GM23338 (cell line): ENCODE results near the gene TBC1D14. TPM values are rescaled to one million over a fixed set of nuclear protein-coding genes. Genes with fewer than 3 reads are reported as not detected.

ENCODE experiments used
- ATAC-seq: fragments of 200-7000 bp; cut with Tn5 transposase; 3 replicates; pipeline ENCODE4 v1.9.1; 2020
- DNase-seq: peaks from one replicate; pipeline ENCODE4 v3.0.0-alpha.2; 2015; ENCODE audit warnings: low spot score
- H2AFZ ChIP-seq: fragments of 200-600 bp; sonication (generic); 2 replicates; pipeline ENCODE4 v1.8.0; 2016; ENCODE audit warnings: antibody characterized with exemption, mild to moderate bottlenecking, moderate library complexity
- H3F3A ChIP-seq: fragments of 200-600 bp; sonication (generic); replicated peaks from 2 replicates; pipeline ENCODE4 v1.8.0; 2017; ENCODE audit warnings: antibody characterized with exemption, mixed run types, low read depth
- H3K27ac ChIP-seq: fragments of 200-600 bp; sonication (generic); 2 replicates; pipeline ENCODE4 v1.6.1; 2016; ENCODE audit warnings: low read depth
- H3K27me3 ChIP-seq: fragments of 200-600 bp; sonication (generic); 2 replicates; pipeline ENCODE4 v1.8.0; 2016; ENCODE audit warnings: mild to moderate bottlenecking, mixed run types, moderate library complexity; ENCODE audit not compliant: insufficient read depth
- H3K36me3 ChIP-seq: fragments of 200-600 bp; sonication (generic); 2 replicates; pipeline ENCODE4 v1.8.0; 2016; ENCODE audit warnings: mild to moderate bottlenecking; ENCODE audit not compliant: insufficient read depth
- H3K4me1 ChIP-seq: fragments of 200-600 bp; sonication (generic); 2 replicates; pipeline ENCODE4 v1.8.0; 2016; ENCODE audit warnings: mild to moderate bottlenecking, moderate library complexity; ENCODE audit not compliant: insufficient read depth
- H3K4me2 ChIP-seq: fragments of 200-600 bp; sonication (generic); 2 replicates; pipeline ENCODE4 v1.7.1; 2017; ENCODE audit warnings: mixed run types
- H3K4me3 ChIP-seq: fragments of 200-600 bp; sonication (generic); 2 replicates; pipeline ENCODE4 v1.6.1; 2016; ENCODE audit warnings: mixed run types
- H3K79me2 ChIP-seq: fragments of 200-600 bp; sonication (generic); replicated peaks from 2 replicates; pipeline ENCODE4 v1.8.0; 2017; ENCODE audit warnings: mild to moderate bottlenecking; ENCODE audit not compliant: insufficient read depth
- H3K9me2 ChIP-seq: fragments of 200-600 bp; sonication (generic); 2 replicates; pipeline ENCODE4 v1.8.0; 2017; ENCODE audit not compliant: insufficient read depth
- H4K20me1 ChIP-seq: fragments of 200-600 bp; sonication (generic); replicated peaks from 2 replicates; pipeline ENCODE4 v1.8.0; 2017; ENCODE audit warnings: mild to moderate bottlenecking; ENCODE audit not compliant: insufficient read depth
- H3K27ac Mint-ChIP-seq: 2 replicates; pipeline ENCODE4 v1.8.0; 2020; ENCODE audit warnings: inconsistent platforms, mild to moderate bottlenecking, moderate library complexity, mixed read lengths
- H3K27me3 Mint-ChIP-seq: 3 replicates; pipeline ENCODE4 v1.8.0; 2022; ENCODE audit warnings: low read depth, mild to moderate bottlenecking, moderate library complexity, mixed read lengths, inconsistent platforms; ENCODE audit not compliant: insufficient read depth, poor library complexity
- H3K36me3 Mint-ChIP-seq: 3 replicates; pipeline ENCODE4 v1.8.0; 2021; ENCODE audit warnings: low read depth, mild to moderate bottlenecking, inconsistent platforms, moderate library complexity, mixed read lengths
- H3K4me1 Mint-ChIP-seq: 3 replicates; pipeline ENCODE4 v1.8.0; 2020; ENCODE audit warnings: mild to moderate bottlenecking, inconsistent platforms, mixed read lengths
- H3K4me3 Mint-ChIP-seq: 3 replicates; pipeline ENCODE4 v1.8.0; 2021; ENCODE audit warnings: moderate library complexity, mild to moderate bottlenecking, inconsistent platforms, mixed read lengths
- H3K9me3 Mint-ChIP-seq: 3 replicates; pipeline ENCODE4 v1.8.0; 2020; ENCODE audit warnings: moderate library complexity, mild to moderate bottlenecking, inconsistent platforms, mixed read lengths
- CREB1 ChIP-seq: fragments of 250-450 bp; sonication (Bioruptor Pico); IDR thresholded peaks from 2 replicates; pipeline ENCODE4 v1.5.0; 2020; ENCODE audit warnings: low read depth, mild to moderate bottlenecking, moderate library complexity
- EZH2 ChIP-seq: fragments of 200-600 bp; sonication (generic); IDR thresholded peaks from one replicate; pipeline ENCODE4 v1.8.0; 2017; ENCODE audit warnings: antibody characterized with exemption, mild to moderate bottlenecking, low read depth; ENCODE audit not compliant: unreplicated experiment
- EZH2phosphoT487 ChIP-seq: fragments of 200-600 bp; sonication (generic); IDR thresholded peaks from one replicate; pipeline ENCODE4 v1.8.1; 2018; ENCODE audit warnings: antibody characterized with exemption; ENCODE audit not compliant: unreplicated experiment
- JUNB ChIP-seq: IDR thresholded peaks from one replicate; pipeline ENCODE4 v1.6.1; 2016; ENCODE audit warnings: antibody characterized with exemption; ENCODE audit not compliant: unreplicated experiment
- NANOG ChIP-seq: IDR thresholded peaks from 2 replicates; pipeline ENCODE4 v1.6.1; 2016; ENCODE audit warnings: antibody characterized with exemption, borderline replicate concordance
- POLR2AphosphoS5 ChIP-seq: IDR thresholded peaks from 2 replicates; pipeline ENCODE4 v1.6.1; 2016; ENCODE audit warnings: antibody characterized with exemption, low read depth
- STAT1 ChIP-seq: IDR thresholded peaks from one replicate; pipeline ENCODE4 v1.6.1; 2016; ENCODE audit warnings: antibody characterized with exemption; ENCODE audit not compliant: unreplicated experiment
- ZNF114 ChIP-seq: fragments of 250-450 bp; sonication (Bioruptor Pico); IDR thresholded peaks from 2 replicates; pipeline ENCODE4 v1.5.0; 2020; ENCODE audit warnings: mild to moderate bottlenecking, moderate library complexity
- ZNF331 ChIP-seq: fragments of 250-450 bp; sonication (Bioruptor Pico); IDR thresholded peaks from 2 replicates; pipeline ENCODE4 v1.5.0; 2020; ENCODE audit warnings: low read depth, mild to moderate bottlenecking, moderate library complexity
- polyA plus RNA-seq: library from polyadenylated mRNA; unstranded; fragments of >200 nt; fragmentation: Nextera tagmentation; extraction: Ambion mirVana; gene quantifications from 2 replicates; pipeline ENCODE4 v1.2.1, GENCODE V29; 2016
- total RNA-seq: library from RNA; depleted of rRNA; stranded (reverse); fragments of >200 nt; shearing (Covaris generic); gene quantifications from 2 replicates; pipeline ENCODE4 v1.2.3, GENCODE V29; 2014
- TF ChIP-seq, protein P1 (sequence below): IDR thresholded peaks from 2 replicates; pipeline ENCODE4 v1.6.1; 2016; ENCODE audit warnings: antibody characterized with exemption
- TF ChIP-seq, protein P2 (sequence below), 2 experiments: fragments of 200-600 bp in 1 of 2; sonication (generic) in 1 of 2; conservative IDR thresholded peaks; 2 replicates each; pipeline versions ENCODE4 v1.5.1 to v1.6.1; 2016 to 2017; ENCODE audit warnings: antibody characterized with exemption in 2 of 2, low read depth in 2 of 2, mild to moderate bottlenecking in 2 of 2, moderate library complexity in 1 of 2
- TF ChIP-seq, protein P3 (sequence below): IDR thresholded peaks from one replicate; pipeline ENCODE4 v1.6.1; 2018; ENCODE audit warnings: antibody characterized with exemption; ENCODE audit not compliant: unreplicated experiment

The TBC1D14 gene
- total and polyA plus RNA-seq, 2 experiments from 2014 or later: 18.2 to 59.7 TPM

DNA sequence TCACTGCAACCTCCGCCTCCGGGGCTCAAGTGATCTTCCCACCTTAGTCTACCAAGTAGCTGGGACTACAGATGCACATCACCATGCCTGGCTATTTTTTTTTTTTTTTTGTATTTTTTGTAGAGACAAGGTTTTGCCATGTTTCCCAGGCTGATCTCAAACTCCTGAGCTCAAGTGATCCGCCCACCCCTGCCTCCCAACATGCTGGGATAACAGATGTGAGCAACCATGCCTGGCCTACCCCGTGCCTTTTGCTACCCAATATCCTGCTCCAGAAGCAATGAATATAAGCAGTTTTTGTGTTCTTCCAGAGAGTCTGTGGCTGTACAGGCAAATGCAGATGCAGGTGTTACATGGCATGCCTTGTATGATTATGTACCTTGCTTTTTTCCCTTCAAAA is 50.5 kb downstream of the TBC1D14 start:
- Histone ChIP-seq H4K20me1 (no peaks in the 10 kb centered on the region), H2AFZ (no peak overlapping the region), H3K27ac (no peak overlapping the region), H3K4me2 (no peak overlapping the region), H3K9me2 (no peaks in the 10 kb centered on the region), H3K27me3 (no peaks in the 10 kb centered on the region), H3K4me1 (peaks cover 17% of the 10 kb centered on the region), H3K4me3 (no peak overlapping the region), H3K79me2 (peaks cover 68% of the 10 kb centered on the region), H3K36me3 (no peaks in the 10 kb centered on the region), H3F3A (no peaks in the 10 kb centered on the region)
- TF ChIP-seq EZH2: no peak
- TF ChIP-seq NANOG: no peak
- TF ChIP-seq, protein P1, sequence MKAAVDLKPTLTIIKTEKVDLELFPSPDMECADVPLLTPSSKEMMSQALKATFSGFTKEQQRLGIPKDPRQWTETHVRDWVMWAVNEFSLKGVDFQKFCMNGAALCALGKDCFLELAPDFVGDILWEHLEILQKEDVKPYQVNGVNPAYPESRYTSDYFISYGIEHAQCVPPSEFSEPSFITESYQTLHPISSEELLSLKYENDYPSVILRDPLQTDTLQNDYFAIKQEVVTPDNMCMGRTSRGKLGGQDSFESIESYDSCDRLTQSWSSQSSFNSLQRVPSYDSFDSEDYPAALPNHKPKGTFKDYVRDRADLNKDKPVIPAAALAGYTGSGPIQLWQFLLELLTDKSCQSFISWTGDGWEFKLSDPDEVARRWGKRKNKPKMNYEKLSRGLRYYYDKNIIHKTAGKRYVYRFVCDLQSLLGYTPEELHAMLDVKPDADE: no peak
- TF ChIP-seq, protein P2, sequence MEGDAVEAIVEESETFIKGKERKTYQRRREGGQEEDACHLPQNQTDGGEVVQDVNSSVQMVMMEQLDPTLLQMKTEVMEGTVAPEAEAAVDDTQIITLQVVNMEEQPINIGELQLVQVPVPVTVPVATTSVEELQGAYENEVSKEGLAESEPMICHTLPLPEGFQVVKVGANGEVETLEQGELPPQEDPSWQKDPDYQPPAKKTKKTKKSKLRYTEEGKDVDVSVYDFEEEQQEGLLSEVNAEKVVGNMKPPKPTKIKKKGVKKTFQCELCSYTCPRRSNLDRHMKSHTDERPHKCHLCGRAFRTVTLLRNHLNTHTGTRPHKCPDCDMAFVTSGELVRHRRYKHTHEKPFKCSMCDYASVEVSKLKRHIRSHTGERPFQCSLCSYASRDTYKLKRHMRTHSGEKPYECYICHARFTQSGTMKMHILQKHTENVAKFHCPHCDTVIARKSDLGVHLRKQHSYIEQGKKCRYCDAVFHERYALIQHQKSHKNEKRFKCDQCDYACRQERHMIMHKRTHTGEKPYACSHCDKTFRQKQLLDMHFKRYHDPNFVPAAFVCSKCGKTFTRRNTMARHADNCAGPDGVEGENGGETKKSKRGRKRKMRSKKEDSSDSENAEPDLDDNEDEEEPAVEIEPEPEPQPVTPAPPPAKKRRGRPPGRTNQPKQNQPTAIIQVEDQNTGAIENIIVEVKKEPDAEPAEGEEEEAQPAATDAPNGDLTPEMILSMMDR (conservative IDR thresholded peaks at IDR 0.05; ENCODE audit: low read depth in 2 of 2): no peak
- TF ChIP-seq POLR2AphosphoS5: no peak
- no peak for TF ChIP-seq JUNB
- no peak for TF ChIP-seq ZNF114 (CRISPR knock-in tag)
- no peak for TF ChIP-seq STAT1
- no peak for TF ChIP-seq ZNF331 (CRISPR knock-in tag)
- no peak overlapping the region for H3K27ac Mint-ChIP-seq
- no peak overlapping the region for H3K4me3 Mint-ChIP-seq
- H3K27me3 Mint-ChIP-seq: peaks cover 19% of the 10 kb centered on the region
- H3K36me3 Mint-ChIP-seq: no peaks in the 10 kb centered on the region
- H3K4me1 Mint-ChIP-seq: peaks cover 59% of the 10 kb centered on the region
- no peak for ATAC-seq
- no peaks in the 10 kb centered on the region for H3K9me3 Mint-ChIP-seq
- DNase-seq: no peak

DNA sequence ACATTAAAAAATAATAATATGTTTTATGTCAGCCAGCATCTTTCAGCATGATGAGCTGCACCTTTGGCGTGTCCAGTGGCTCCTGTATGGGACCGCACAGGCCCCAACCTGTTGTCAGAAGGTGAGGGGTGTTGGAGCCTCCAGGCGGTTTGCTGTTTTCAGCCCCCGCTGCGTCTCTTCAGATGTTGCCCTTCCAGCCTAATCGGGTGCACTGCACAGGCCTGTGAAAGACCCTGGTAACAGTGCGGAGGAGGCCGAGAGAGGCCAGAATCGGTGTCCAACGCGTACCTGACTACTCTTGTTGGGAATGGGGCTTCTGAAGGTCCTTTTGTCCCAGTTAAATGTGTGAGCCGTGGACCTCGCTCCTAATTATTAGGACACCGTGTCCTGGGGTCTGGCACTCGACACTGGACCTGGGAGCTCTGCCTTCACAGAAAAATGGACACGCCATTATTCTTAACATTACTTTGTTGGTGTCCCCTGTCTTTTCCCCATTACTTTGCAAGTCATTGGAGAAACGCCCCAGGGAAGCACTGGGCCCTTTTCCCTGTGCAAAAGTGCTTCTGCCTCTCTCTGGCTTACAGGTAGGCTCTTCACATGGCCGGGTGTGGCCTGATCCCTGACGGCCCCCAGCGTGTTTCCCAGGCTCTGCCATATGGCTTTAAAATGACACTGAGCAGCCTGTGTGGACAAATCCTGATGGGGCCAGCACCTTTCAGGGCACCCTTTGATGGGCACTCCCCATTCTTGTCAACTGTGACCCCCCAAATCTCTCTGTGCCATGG is 51.2 kb downstream of the TBC1D14 start:
- H3K4me3 Mint-ChIP-seq: no peak overlapping the region
- H3K4me1 Mint-ChIP-seq: peaks cover 52% of the 10 kb centered on the region
- no peaks in the 10 kb centered on the region for H3F3A ChIP-seq
- peaks cover 18% of the 10 kb centered on the region for H3K27me3 Mint-ChIP-seq
- H4K20me1 ChIP-seq: no peaks in the 10 kb centered on the region
- no peak overlapping the region for H3K27ac ChIP-seq
- H3K27me3 ChIP-seq: no peaks in the 10 kb centered on the region
- H3K4me1 ChIP-seq: peaks cover 13% of the 10 kb centered on the region
- no peaks in the 10 kb centered on the region for H3K36me3 Mint-ChIP-seq
- ATAC-seq (no peak), DNase-seq (no peak)
- H3K79me2 ChIP-seq: peaks cover 68% of the 10 kb centered on the region
- H3K4me2 ChIP-seq: no peak overlapping the region
- no peaks in the 10 kb centered on the region for H3K36me3 ChIP-seq
- no peaks in the 10 kb centered on the region for H3K9me2 ChIP-seq
- H3K4me3 ChIP-seq: no peak overlapping the region
- H3K27ac Mint-ChIP-seq: no peak overlapping the region
- H3K9me3 Mint-ChIP-seq: no peaks in the 10 kb centered on the region
- H2AFZ ChIP-seq: no peak overlapping the region
- no peak for TF ChIP-seq EZH2phosphoT487
- TF ChIP-seq, protein P3, sequence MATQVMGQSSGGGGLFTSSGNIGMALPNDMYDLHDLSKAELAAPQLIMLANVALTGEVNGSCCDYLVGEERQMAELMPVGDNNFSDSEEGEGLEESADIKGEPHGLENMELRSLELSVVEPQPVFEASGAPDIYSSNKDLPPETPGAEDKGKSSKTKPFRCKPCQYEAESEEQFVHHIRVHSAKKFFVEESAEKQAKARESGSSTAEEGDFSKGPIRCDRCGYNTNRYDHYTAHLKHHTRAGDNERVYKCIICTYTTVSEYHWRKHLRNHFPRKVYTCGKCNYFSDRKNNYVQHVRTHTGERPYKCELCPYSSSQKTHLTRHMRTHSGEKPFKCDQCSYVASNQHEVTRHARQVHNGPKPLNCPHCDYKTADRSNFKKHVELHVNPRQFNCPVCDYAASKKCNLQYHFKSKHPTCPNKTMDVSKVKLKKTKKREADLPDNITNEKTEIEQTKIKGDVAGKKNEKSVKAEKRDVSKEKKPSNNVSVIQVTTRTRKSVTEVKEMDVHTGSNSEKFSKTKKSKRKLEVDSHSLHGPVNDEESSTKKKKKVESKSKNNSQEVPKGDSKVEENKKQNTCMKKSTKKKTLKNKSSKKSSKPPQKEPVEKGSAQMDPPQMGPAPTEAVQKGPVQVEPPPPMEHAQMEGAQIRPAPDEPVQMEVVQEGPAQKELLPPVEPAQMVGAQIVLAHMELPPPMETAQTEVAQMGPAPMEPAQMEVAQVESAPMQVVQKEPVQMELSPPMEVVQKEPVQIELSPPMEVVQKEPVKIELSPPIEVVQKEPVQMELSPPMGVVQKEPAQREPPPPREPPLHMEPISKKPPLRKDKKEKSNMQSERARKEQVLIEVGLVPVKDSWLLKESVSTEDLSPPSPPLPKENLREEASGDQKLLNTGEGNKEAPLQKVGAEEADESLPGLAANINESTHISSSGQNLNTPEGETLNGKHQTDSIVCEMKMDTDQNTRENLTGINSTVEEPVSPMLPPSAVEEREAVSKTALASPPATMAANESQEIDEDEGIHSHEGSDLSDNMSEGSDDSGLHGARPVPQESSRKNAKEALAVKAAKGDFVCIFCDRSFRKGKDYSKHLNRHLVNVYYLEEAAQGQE: no peak
- no peak for TF ChIP-seq EZH2
- TF ChIP-seq JUNB: no peak
- TF ChIP-seq ZNF114 (CRISPR knock-in tag): no peak
- no peak for TF ChIP-seq CREB1 (CRISPR knock-in tag)
- TF ChIP-seq, protein P2 (conservative IDR thresholded peaks at IDR 0.05; ENCODE audit: low read depth in 2 of 2): no peak
- no peak for TF ChIP-seq ZNF331 (CRISPR knock-in tag)
- no peak for TF ChIP-seq NANOG
- TF ChIP-seq STAT1: no peak
- TF ChIP-seq, protein P1: no peak
